HG03378 (cell line): ENCODE measurements around the gene MRPL57.
"Not testable (repeated sequence)": the region's sequence is repeated elsewhere in the genome, so short reads cannot be mapped to it uniquely, and the experiment has no call there.

Experiments used
- ATAC-seq: cut with Tn5 transposase; IDR thresholded peaks from one replicate; pipeline ENCODE4 v1.9.1; 2021; ENCODE audit warnings: mild to moderate bottlenecking, moderate library complexity; ENCODE audit not compliant: unreplicated experiment

Gene MRPL57

DNA sequence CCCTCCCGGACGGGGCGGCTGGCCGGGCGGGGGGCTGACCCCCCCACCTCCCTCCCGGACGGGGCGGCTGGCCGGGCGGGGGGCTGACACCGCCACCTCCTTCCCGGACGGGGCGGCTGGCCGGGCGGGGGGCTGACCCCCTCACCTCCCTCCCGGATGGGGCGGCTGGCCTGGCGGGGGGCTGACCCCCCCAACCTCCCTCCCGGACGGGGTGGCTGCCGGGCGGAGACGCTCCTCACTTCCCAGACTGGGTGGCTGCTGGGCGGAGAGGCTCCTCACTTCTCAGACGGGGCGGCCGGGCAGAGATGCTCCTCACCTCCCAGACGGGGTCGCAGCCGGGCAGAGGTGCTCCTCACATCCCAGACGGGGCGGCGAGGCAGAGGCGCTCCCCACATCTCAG lies 10.0 kb downstream of the MRPL57 start:
- ATAC-seq: not testable (repeated sequence)

GRCh38 chr13:21194756-21195155 lies 18.3 kb downstream of the MRPL57 start:
- not testable (repeated sequence) for ATAC-seq

- ATAC-seq: not testable (repeated sequence)
These were observed 21.3 kb downstream of the MRPL57 start for GRCh38 chr13:21197606-21198225.

DNA sequence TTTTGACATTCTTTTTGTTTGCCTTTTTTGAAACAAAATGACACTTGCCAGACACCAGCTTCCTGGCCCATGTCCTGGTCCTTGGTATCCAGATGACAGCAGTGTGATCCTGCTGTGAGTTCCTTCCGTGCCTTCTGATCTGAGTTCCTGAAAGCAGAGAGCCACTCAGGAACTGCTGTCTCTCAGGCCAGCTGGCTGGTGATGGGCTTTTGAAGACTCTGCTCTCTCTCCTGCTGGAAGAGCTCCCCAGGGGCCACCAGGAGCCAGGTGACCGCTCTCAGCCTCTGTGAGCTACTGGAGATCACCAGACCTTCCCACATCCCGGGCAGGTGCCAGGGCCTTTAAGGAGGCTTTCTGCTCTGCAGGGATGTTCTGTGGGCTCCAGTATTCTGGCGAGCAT lies 21.9 kb downstream of the MRPL57 start:
- not testable (repeated sequence) for ATAC-seq

- not testable (repeated sequence) for ATAC-seq
These were observed 25.2 kb downstream of the MRPL57 start for GRCh38 chr13:21201456-21202190.

- ATAC-seq: no peak
These were observed 26.5 kb downstream of the MRPL57 start for GRCh38 chr13:21202767-21203531.

GRCh38 chr13:21208652-21209154 lies 32.2 kb downstream of the MRPL57 start:
- ATAC-seq: no peak

- no peak for ATAC-seq
These were observed 35.8 kb downstream of the MRPL57 start for GRCh38 chr13:21212138-21212775.

DNA sequence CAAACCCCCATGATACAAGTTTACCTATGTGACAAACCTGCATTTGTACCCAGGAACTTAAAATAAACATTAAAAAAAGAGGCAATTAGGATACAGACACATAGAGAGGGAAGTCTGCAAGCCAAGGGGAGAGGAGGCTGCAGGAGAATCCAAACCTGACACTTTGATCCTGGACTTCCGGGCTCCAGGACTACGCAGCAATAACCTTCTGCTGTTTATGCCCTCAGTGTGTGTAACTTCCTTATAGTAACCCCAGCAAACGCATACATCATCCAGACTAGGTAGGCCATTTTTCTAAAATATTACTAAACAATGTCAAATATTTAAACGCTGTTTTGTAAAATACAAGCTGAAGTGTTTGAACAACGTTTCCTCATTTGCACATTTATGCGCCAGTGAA lies 39.0 kb downstream of the MRPL57 start:
- not testable (repeated sequence) for ATAC-seq

GRCh38 chr13:21216332-21216731 lies 39.9 kb downstream of the MRPL57 start:
- ATAC-seq: no peak

- ATAC-seq: peak; percentile 97
These were observed 42.0 kb downstream of the MRPL57 start for GRCh38 chr13:21218351-21219035.

DNA sequence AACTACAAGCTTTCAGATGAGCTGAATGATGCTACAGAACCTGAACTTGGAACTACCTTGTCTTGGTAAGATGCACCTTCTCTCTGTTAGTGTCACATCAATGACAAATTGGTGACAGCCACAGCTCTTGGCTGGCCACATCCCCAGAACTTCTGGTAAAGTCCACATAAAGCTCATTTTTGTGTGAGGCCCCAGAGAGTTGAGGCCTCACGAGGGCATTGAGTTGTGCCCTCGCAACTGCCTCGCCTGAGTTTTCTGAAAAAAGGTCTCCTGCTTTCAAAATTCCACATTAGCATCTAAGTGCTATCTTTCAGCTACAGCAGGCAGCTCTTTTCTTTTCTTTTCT lies 42.6 kb downstream of the MRPL57 start:
- ATAC-seq: no peak

GRCh38 chr13:21219716-21220115 lies 43.3 kb downstream of the MRPL57 start:
- not testable (repeated sequence) for ATAC-seq

- ATAC-seq: no peak
These were observed 44.8 kb downstream of the MRPL57 start for GRCh38 chr13:21221268-21221667.

DNA sequence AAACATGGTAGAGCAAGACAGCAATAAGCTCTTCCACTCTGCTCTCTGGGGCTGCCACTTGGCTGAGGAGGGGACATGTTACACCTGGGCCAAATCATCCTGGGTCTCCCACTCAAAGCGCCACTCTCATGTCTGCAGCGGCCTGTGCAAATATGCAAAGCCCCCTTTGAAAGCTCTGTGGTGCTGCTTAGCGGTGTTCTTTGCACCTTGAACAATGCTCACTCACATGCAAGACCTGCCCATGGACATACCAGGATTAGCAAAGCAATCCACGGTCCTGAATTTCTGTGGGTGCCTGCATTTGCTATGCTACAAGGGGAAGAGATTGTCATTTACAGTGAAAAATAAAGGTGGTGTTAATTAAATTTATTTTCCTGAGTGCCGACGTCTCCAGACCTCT lies 48.6 kb downstream of the MRPL57 start:
- no peak for ATAC-seq

- ATAC-seq: no peak
These were observed 49.6 kb downstream of the MRPL57 start for GRCh38 chr13:21225841-21226581.

DNA sequence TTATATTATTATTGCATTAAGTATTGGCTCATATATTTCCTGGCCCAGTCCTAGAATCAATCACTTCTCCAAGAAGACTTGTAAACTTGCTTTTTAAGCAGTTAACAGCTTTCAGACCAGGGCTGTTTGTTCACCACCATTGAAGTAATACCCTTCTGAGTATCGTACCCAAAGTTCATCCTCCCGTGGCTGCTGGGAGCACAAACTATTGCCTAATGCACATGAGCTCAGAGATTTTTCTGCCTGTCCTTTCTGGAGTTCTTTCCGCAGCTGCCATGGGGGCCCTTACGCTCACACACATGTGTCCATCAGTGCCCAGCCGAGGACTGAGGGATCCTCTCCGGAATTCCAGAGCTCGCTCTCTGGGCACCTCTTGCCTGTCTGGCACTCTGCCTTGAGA lies 51.5 kb downstream of the MRPL57 start:
- no peak for ATAC-seq
